B cell (primary cell): ENCODE measurements around the gene PHTF2. TPM values are rescaled to one million over a fixed set of nuclear protein-coding genes. Genes with fewer than 3 reads are reported as not detected.

Experiments used
- ATAC-seq: fragments of 200-7000 bp; cut with Tn5 transposase; one replicate; pipeline ENCODE4 v1.10.0; 2021; ENCODE audit warnings: low read depth, mild to moderate bottlenecking, moderate number of reproducible peaks, moderate library complexity
- CTCF ChIA-PET: fragments of 350-600 bp; sonication (Branson Sonifier 250); formaldehyde crosslinking; loops from one replicate; lab custom pipeline; 2021; ENCODE audit warnings: antibody characterized with exemption, inconsistent platforms; lab: Charles Lee
- POLR2A ChIA-PET: fragments of 350-600 bp; sonication (Branson Sonifier 250); formaldehyde crosslinking; loops from one replicate; lab custom pipeline; 2021; ENCODE audit warnings: antibody characterized with exemption; lab: Charles Lee
- DNase-seq: peaks from one replicate; pipeline ENCODE4 v3.0.0; 2013
- H2AFZ ChIP-seq: 2 replicates; pipeline ENCODE4 v1.6.1; 2012; ENCODE audit warnings: mild to moderate bottlenecking, low read depth, low read length; ENCODE audit not compliant: insufficient read depth, poor library complexity, severe bottlenecking
- H3K27ac ChIP-seq, 2 donors: 1 replicate in 1 of 2; 2 replicates in 1 of 2; pipeline ENCODE4 v1.5.1; 2012 to 2013; ENCODE audit warnings: low read length in 2 of 2, mild to moderate bottlenecking in 2 of 2, moderate library complexity in 1 of 2
- H3K27me3 ChIP-seq, 4 experiments: fragments of 200-600 bp in 1 of 4; sonication (generic) in 1 of 4; replicated peaks in 1 of 4; 1 replicate in 2 of 4; 2 replicates in 2 of 4; pipeline versions ENCODE4 v1.6.1 to v1.7.0; 2013 to 2016; ENCODE audit warnings: low read length in 3 of 4, mild to moderate bottlenecking in 2 of 4, mixed read lengths in 1 of 4, moderate library complexity in 1 of 4; ENCODE audit not compliant: insufficient read depth in 4 of 4, control insufficient read depth in 3 of 4; ENCODE audit errors: control extremely low read depth in 1 of 4
- H3K36me3 ChIP-seq, 2 experiments: replicated peaks in 1 of 2; 1 replicate in 1 of 2; 2 replicates in 1 of 2; pipeline versions ENCODE4 v1.6.1 to v1.7.1; 2013; ENCODE audit warnings: low read length in 1 of 2; ENCODE audit not compliant: insufficient read depth in 2 of 2, control insufficient read depth in 1 of 2; ENCODE audit errors: control extremely low read depth in 1 of 2, extremely low read depth in 1 of 2
- H3K4me1 ChIP-seq, 2 donors: fragments of 200-600 bp in 1 of 2; sonication (generic) in 1 of 2; 1 replicate in 1 of 2; 2 replicates in 1 of 2; pipeline versions ENCODE4 v1.5.1 to v1.6.1; 2013 to 2017; ENCODE audit warnings: low read length in 2 of 2; ENCODE audit not compliant: control insufficient read depth in 2 of 2, insufficient read depth in 2 of 2
- H3K4me2 ChIP-seq: replicated peaks from 2 replicates; pipeline ENCODE3; 2012; ENCODE audit warnings: mild to moderate bottlenecking, low read depth, low read length; ENCODE audit not compliant: poor library complexity, severe bottlenecking
- H3K4me3 ChIP-seq, 5 experiments: fragments of 200-600 bp in 1 of 5; sonication (generic) in 1 of 5; 1 replicate in 3 of 5; 2 replicates in 2 of 5; pipeline versions ENCODE4 v1.5.1 to v1.7.0; 2011 to 2016; ENCODE audit warnings: low read length in 4 of 5, mild to moderate bottlenecking in 4 of 5, low read depth in 2 of 5, control low read depth in 1 of 5, moderate library complexity in 1 of 5; ENCODE audit not compliant: insufficient read depth in 1 of 5; ENCODE audit errors: control extremely low read depth in 1 of 5, extremely low read depth in 1 of 5
- H3K79me2 ChIP-seq: fragments of 200-600 bp; sonication (generic); one replicate; pipeline ENCODE4 v1.6.0; 2016; ENCODE audit warnings: low read length; ENCODE audit not compliant: control insufficient read depth, insufficient read depth
- H3K9ac ChIP-seq: fragments of 200-600 bp; sonication (generic); 2 replicates; pipeline ENCODE4 v1.6.1; 2017; ENCODE audit warnings: mild to moderate bottlenecking, low read length, moderate library complexity
- H3K9me3 ChIP-seq, 3 donors: one replicate each; pipeline versions ENCODE4 v1.6.1 to v1.7.1; 2013; ENCODE audit warnings: low read length in 2 of 3; ENCODE audit not compliant: control insufficient read depth in 2 of 3, insufficient read depth in 1 of 3; ENCODE audit errors: control extremely low read depth in 1 of 3
- H4K20me1 ChIP-seq: 2 replicates; pipeline ENCODE4 v1.6.0; 2012; ENCODE audit warnings: mild to moderate bottlenecking, low read length; ENCODE audit not compliant: insufficient read depth, control insufficient read depth, poor library complexity, severe bottlenecking
- H3K27ac Mint-ChIP-seq: one replicate; pipeline ENCODE4 v1.8.0; 2021; ENCODE audit warnings: mixed read lengths
- H3K27me3 Mint-ChIP-seq: one replicate; pipeline ENCODE4 v1.8.0; 2021; ENCODE audit warnings: mixed read lengths
- H3K4me1 Mint-ChIP-seq: one replicate; pipeline ENCODE4 v1.8.0; 2021; ENCODE audit warnings: mixed read lengths
- H3K4me3 Mint-ChIP-seq: one replicate; pipeline ENCODE4 v1.8.0; 2021; ENCODE audit warnings: mixed read lengths
- H3K9me3 Mint-ChIP-seq: one replicate; pipeline ENCODE4 v1.8.0; 2022; ENCODE audit warnings: mixed read lengths; ENCODE audit not compliant: insufficient read depth
- EZH2 ChIP-seq: IDR thresholded peaks from 2 replicates; pipeline ENCODE4 v1.6.1; 2012; ENCODE audit warnings: borderline replicate concordance, low read depth, mild to moderate bottlenecking, moderate library complexity, low read length; ENCODE audit not compliant: insufficient read depth, poor library complexity, severe bottlenecking
- WGBS: methylation state at CpG from one replicate; pipeline ENCODE4 v1.1.5; 2013; ENCODE audit warnings: missing lambda C conversion rate; ENCODE audit not compliant: insufficient coverage; 5-methylcytosine and 5-hydroxymethylcytosine counted together
- intact Hi-C: fragments of 100-400 bp; cut with micrococcal nuclease; formaldehyde crosslinking; loops from one replicate; pipeline ENCODE4 v1.10.0; 2022
- polyA plus RNA-seq: library from polyadenylated mRNA; depleted of rRNA; stranded (reverse); fragments of >200 nt; gene quantifications from 2 replicates; pipeline ENCODE4 v1.2.3, GENCODE V29; 2012
- total RNA-seq, 2 donors: library from RNA; stranded (reverse); fragments of 120-200 nt in 1 of 2; gene quantifications; 1 replicate in 1 of 2; 2 replicates in 1 of 2; pipeline versions ENCODE4 v1.2.3 to v1.2.4, GENCODE V29; 2013 to 2022
- TF ChIP-seq, protein P1 (sequence below): fragments of 200-600 bp; IDR thresholded peaks from one replicate; pipeline ENCODE4 v1.8.0; 2022; ENCODE audit warnings: antibody characterized with exemption, mild to moderate bottlenecking

Gene PHTF2
- total and polyA plus RNA-seq, 2 donors (not counting 1 experiment from before 2014, with no cell fraction given): 35.3 to 44.8 TPM

DNA sequence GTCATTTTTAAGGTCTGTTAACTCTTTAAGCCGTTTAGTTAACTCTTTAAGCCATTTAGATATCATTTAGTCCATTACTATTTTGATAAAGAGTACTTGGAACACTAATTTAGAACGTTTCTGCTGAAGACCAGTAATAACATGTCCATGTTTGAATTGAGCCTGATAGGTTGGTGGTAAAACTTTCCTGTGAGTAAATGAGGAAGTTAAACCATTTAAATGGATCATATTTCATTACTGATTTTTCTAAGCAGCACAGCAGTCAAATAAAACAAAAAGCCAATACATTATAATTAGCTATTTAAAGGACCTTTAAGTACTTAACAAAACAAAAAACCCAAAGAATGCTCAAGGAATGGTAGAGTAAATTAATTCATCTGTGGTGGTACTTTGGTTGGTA is 29.4 kb downstream of the PHTF2 start:
- H3K36me3 ChIP-seq: no peaks in the 10 kb centered on the region
- H3K4me1 Mint-ChIP-seq: peaks cover 74% of the 10 kb centered on the region
- H3K27me3 Mint-ChIP-seq: no peaks in the 10 kb centered on the region
- no peak overlapping the region for H2AFZ ChIP-seq
- CTCF ChIA-PET: interaction anchor here (1.1 kb wide), 1 partner anchor 30 kb away, joined by 3 read pairs; the partner anchor contains the start of genes PHTF2 and TMEM60
- H3K9me3 Mint-ChIP-seq: peaks cover 5% of the 10 kb centered on the region
- H3K4me3 Mint-ChIP-seq: peak overlapping the region; percentile 6
- peaks cover 70 to 82% of the 10 kb centered on the region in 2 donors for H3K4me1 ChIP-seq
- ATAC-seq (no peak), DNase-seq (no peak)
- POLR2A ChIA-PET: no interaction called here
- peaks cover 0 to 22% (median 12%) of the 10 kb centered on the region in 3 donors for H3K9me3 ChIP-seq
- no peak for TF ChIP-seq EZH2
- TF ChIP-seq, protein P1, sequence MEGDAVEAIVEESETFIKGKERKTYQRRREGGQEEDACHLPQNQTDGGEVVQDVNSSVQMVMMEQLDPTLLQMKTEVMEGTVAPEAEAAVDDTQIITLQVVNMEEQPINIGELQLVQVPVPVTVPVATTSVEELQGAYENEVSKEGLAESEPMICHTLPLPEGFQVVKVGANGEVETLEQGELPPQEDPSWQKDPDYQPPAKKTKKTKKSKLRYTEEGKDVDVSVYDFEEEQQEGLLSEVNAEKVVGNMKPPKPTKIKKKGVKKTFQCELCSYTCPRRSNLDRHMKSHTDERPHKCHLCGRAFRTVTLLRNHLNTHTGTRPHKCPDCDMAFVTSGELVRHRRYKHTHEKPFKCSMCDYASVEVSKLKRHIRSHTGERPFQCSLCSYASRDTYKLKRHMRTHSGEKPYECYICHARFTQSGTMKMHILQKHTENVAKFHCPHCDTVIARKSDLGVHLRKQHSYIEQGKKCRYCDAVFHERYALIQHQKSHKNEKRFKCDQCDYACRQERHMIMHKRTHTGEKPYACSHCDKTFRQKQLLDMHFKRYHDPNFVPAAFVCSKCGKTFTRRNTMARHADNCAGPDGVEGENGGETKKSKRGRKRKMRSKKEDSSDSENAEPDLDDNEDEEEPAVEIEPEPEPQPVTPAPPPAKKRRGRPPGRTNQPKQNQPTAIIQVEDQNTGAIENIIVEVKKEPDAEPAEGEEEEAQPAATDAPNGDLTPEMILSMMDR: no peak
- H3K27ac ChIP-seq: peak overlapping the region in 1 of 2 donors; percentile 27
- no CpG with 5 or more reads among the region's 2 CpGs for WGBS
- peak overlapping the region; percentile 45 for H3K4me2 ChIP-seq
- H3K9ac ChIP-seq: peak overlapping the region; percentile 10
- no peaks in the 10 kb centered on the region for H3K27me3 ChIP-seq
- intact Hi-C loops: loop anchor here (5.0 kb wide), 1 partner anchor 79 kb away; no protein-coding TSS in a partner anchor
- no peaks in the 10 kb centered on the region for H4K20me1 ChIP-seq
- H3K79me2 ChIP-seq: peaks cover 90% of the 10 kb centered on the region
- peak overlapping the region; percentile 54 for H3K27ac Mint-ChIP-seq
- H3K4me3 ChIP-seq: peak overlapping the region in 1 of 5 experiments; percentile 11

DNA sequence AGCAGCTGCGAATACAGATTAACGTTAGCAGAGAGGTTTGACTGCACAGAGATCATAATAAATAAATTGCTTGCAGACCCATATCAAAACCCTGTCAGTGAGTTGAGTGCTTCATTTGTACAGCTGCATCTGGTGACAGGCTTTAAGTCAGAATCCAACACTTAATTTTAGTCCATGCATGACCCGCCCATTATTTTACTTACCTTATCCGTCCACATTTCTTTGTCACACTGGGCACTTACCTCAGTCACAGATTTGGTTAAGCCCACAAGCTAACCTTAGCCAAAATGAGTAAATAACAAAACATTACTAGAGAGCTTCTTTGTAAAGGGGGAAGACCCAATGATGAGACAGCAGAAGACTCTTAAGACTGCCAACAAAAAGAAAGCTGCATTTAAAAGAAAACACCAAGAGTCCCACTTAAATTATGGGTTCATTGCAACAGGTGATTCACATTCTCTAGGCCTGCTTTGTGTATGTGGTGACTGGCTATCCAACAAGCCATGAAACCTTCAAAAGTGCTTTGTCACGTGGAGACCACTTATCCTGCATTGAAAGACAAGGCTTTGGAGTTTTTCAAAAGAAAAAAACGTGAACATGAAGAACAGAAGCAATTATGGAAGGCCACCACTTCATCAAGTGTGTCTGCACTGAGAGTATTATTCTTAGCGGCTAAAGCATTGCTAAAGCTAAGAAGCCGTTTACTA is 32.2 kb downstream of the PHTF2 start:
- H3K27ac Mint-ChIP-seq: peak overlapping the region; percentile 86

More for the DNA sequence above, 32.2 kb downstream of the PHTF2 start:
- 87% methylated on average over 4 of the region's 8 CpGs for WGBS
- ChIA-PET POLR2A (no interaction called here), CTCF (interaction anchor here (0.7 to 1.3 kb wide), 3 partner anchors 10 to 76 kb away, joined by 3 to 4 read pairs (median 3); no protein-coding TSS in a partner anchor)
- H3K9me3 Mint-ChIP-seq: peaks cover 3% of the 10 kb centered on the region
- DNase-seq: no peak
- Histone ChIP-seq H4K20me1 (no peaks in the 10 kb centered on the region), H3K27me3 (no peaks in the 10 kb centered on the region), H3K9me3 (peaks cover 0 to 8% (median 2%) of the 10 kb centered on the region in 3 donors), H3K9ac (peak overlapping the region; percentile 21), H3K4me3 (peak overlapping the region in 1 of 5 experiments; percentile 2), H3K27ac (peak overlapping the region in 1 of 2 donors; percentile 61), H3K79me2 (peaks cover 95% of the 10 kb centered on the region), H3K4me2 (no peak overlapping the region), H3K4me1 (peaks cover 64 to 74% of the 10 kb centered on the region in 2 donors), H2AFZ (no peak overlapping the region), H3K36me3 (no peaks in the 10 kb centered on the region)
- intact Hi-C loops: no loop called here
- no peak for ATAC-seq
- peaks cover 73% of the 10 kb centered on the region for H3K4me1 Mint-ChIP-seq
- no peaks in the 10 kb centered on the region for H3K27me3 Mint-ChIP-seq
- TF ChIP-seq, protein P1: no peak
- no peak for TF ChIP-seq EZH2
- H3K4me3 Mint-ChIP-seq: peak overlapping the region; percentile 30
